H1 (cell line): ENCODE results near the gene PNMA3.

Source experiments
- CEBPB ChIP-seq: IDR thresholded peaks from 2 replicates; pipeline ENCODE4 v1.6.1; 2012; ENCODE audit warnings: low read depth, low read length
- CHD1 ChIP-seq: IDR thresholded peaks from 2 replicates; pipeline ENCODE4 v1.6.1; 2012; ENCODE audit warnings: low read depth, low read length, improper control_type of control experiment
- CHD2 ChIP-seq: IDR thresholded peaks from 2 replicates; pipeline ENCODE4 v1.6.1; 2012; ENCODE audit warnings: low read length, improper control_type of control experiment
- POLR2A ChIP-seq, 2 experiments: IDR thresholded peaks; 1 replicate in 1 of 2; 2 replicates in 1 of 2; pipeline ENCODE4 v1.6.1; 2011; ENCODE audit warnings: low read depth in 2 of 2, low read length in 2 of 2, mild to moderate bottlenecking in 2 of 2; ENCODE audit errors: control extremely low read depth in 1 of 2
- POLR2AphosphoS5 ChIP-seq: IDR thresholded peaks from 2 replicates; pipeline ENCODE4 v1.6.1; 2011; ENCODE audit warnings: low read depth, low read length
- ZNF274 ChIP-seq: IDR thresholded peaks from 2 replicates; pipeline ENCODE4 v1.7.0; 2012; ENCODE audit warnings: low read length, borderline replicate concordance; ENCODE audit errors: extremely low read depth
- TF ChIP-seq, protein P1 (sequence below): IDR thresholded peaks from 2 replicates; pipeline ENCODE4 v1.6.1; 2012; ENCODE audit warnings: inconsistent platforms
- TF ChIP-seq, protein P2 (sequence below), 3 experiments: IDR thresholded peaks; 1 replicate in 2 of 3; 2 replicates in 1 of 3; pipeline versions ENCODE4 v1.5.1 to v1.6.1; 2011; ENCODE audit warnings: low read length in 3 of 3, mild to moderate bottlenecking in 3 of 3, inconsistent platforms in 2 of 3, low read depth in 1 of 3, moderate library complexity in 1 of 3; ENCODE audit not compliant: insufficient read depth in 1 of 3; ENCODE audit errors: control extremely low read depth in 1 of 3

GRCh38 chrX:153102418-153102817, 46.1 kb downstream of the PNMA3 start:
- TF ChIP-seq POLR2AphosphoS5 (no peak), CEBPB (no peak), CHD1 (no peak), ZNF274 (no peak), CHD2 (no peak), POLR2A (IDR thresholded peaks at IDR 0.05; ENCODE audit: control extremely low read depth in 1 of 2, low read depth in 2 of 2, low read length in 2 of 2) (no peak)
- TF ChIP-seq, protein P1, sequence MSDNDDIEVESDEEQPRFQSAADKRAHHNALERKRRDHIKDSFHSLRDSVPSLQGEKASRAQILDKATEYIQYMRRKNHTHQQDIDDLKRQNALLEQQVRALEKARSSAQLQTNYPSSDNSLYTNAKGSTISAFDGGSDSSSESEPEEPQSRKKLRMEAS: no peak
- TF ChIP-seq, protein P2, sequence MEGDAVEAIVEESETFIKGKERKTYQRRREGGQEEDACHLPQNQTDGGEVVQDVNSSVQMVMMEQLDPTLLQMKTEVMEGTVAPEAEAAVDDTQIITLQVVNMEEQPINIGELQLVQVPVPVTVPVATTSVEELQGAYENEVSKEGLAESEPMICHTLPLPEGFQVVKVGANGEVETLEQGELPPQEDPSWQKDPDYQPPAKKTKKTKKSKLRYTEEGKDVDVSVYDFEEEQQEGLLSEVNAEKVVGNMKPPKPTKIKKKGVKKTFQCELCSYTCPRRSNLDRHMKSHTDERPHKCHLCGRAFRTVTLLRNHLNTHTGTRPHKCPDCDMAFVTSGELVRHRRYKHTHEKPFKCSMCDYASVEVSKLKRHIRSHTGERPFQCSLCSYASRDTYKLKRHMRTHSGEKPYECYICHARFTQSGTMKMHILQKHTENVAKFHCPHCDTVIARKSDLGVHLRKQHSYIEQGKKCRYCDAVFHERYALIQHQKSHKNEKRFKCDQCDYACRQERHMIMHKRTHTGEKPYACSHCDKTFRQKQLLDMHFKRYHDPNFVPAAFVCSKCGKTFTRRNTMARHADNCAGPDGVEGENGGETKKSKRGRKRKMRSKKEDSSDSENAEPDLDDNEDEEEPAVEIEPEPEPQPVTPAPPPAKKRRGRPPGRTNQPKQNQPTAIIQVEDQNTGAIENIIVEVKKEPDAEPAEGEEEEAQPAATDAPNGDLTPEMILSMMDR (IDR thresholded peaks at IDR 0.05; ENCODE audit: control extremely low read depth in 1 of 3, insufficient read depth in 1 of 3, low read depth in 1 of 3, low read length in 3 of 3): no peak
